Occipital lobe (tissue), 2 donors: ENCODE measurements around the gene PTPRN2. TPM values are rescaled to one million over a fixed set of nuclear protein-coding genes. Genes with fewer than 3 reads are reported as not detected.
"Not testable (repeated sequence)": the region's sequence is repeated elsewhere in the genome, so short reads cannot be mapped to it uniquely, and the experiment has no call there.

Experiments
- DNase-seq: peaks from one replicate; lab custom pipeline; 2025; lab: John Stamatoyannopoulos, UW
- total RNA-seq: library from RNA; depleted of rRNA; stranded (reverse); fragments of >200 nt; gene quantifications from one replicate; pipeline ENCODE4 v1.2.3, GENCODE V29; 2014

PTPRN2 gene
- total RNA-seq, 1 donor from 2014 or later, result 62.2 TPM

DNA sequence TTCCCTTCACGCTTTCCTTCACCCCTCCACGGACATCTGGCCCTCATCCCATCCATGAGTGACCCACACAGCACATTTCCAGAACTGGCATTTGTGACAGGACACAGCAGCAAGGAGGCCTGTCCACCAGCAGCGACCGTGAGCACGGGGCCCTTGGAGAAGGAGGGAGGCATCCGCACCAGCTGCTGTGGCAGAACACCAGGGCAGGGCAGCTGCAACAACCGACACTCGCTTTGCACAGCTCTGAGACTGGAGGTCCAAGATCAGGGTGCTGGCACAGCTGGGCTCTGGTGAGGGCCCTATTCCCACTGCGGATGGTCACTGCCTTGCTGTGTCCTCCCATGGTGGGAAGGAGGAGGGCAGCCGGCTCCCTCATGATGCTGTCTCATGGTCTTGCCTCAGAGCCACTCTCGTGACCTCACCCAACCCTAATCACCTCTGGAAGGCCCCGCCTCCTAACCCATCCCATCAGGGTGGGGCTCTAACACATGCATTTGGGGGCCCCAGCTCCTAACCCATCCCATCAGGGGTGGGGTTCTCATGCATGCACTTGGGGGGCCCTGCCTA, 36.7 kb downstream of the PTPRN2 start:
- no peak for DNase-seq

DNA sequence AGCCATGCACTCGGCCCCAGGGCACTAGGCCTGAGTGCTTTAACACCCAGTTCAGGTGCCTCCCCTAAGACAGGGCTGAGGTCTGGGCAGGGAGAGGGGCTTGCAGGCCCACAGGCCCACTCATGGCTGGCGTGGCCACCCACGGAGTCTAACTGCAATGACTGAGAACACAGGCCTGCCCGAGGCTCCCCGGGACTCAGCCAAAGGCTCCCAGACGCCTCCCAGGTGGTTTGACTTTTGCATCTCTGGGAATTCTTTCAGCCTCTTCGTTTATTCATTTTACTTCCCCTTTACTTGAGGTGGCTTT, 37.3 kb downstream of the PTPRN2 start:
- no peak for DNase-seq

- DNase-seq, result peak; percentile 80
These were observed 37.8 kb downstream of the PTPRN2 start for GRCh38 chr7:158549616-158550393.

DNA sequence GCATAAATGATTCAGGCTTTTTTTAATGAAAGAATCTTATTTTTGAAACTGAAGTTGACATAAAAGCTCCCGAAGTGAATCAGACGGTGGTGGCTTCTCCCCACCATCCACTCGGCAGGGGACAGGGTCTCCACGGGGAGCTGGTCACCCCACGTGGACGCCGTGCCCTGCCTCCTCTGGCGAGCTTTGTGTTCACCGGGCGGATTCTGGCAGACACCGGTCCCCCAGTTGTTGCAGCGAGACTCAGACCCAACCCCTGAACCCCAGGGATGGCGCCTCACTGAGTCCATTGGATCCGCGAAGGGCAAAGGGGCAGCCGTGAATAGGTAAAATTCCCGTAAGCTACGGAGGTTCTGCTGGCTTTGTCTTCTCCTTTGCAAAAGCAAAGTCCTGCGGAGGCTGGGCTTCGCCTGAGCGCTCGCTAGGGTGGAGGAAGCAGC, 38.4 kb downstream of the PTPRN2 start:
- no peak for DNase-seq

GRCh38 chr7:158548726-158549125, 38.9 kb downstream of the PTPRN2 start:
- no peak for DNase-seq

- DNase-seq, result no peak
These were observed 39.8 kb downstream of the PTPRN2 start for GRCh38 chr7:158547817-158548216.

GRCh38 chr7:158546626-158547025, 41.0 kb downstream of the PTPRN2 start:
- DNase-seq, result no peak

DNA sequence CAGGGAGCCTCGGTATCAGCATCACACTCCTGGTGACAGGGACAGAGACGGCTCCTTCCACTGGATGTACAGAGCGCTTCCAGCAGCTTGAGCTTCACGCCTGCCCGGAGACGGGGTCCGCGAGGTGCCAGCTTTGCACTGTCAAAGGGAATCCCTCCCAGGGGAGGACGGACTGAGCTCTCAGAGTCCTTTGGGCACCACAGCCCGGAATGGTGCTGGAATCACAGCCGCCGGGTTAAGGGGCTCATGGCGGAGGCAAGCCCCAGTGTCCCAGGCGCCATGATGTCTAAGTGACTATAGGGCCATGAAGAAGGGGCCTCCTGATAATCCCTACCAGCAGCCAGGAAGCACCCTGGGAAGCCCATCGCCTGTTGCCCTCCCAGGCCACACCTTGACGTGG, 41.4 kb downstream of the PTPRN2 start:
- no peak for DNase-seq

DNA sequence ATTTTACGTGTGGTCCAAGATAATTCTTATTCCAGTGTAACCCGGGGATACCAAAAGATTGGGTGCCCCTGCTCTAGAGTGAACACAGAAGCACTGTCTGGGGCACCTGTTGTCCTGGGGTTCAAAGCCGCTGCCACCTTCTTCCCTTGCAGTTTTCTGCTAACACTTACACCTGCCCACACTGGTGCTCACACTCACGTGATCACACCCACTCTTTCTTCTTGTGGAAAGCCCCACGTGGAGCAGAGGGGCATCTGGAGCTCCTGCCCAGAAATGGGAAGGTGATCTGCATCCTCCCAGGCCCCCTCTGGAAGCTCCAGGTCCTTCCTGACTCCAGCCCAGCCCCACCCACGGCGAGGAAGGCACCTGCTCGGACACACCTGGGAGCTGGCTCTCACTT, 42.9 kb downstream of the PTPRN2 start:
- DNase-seq, result no peak

DNA sequence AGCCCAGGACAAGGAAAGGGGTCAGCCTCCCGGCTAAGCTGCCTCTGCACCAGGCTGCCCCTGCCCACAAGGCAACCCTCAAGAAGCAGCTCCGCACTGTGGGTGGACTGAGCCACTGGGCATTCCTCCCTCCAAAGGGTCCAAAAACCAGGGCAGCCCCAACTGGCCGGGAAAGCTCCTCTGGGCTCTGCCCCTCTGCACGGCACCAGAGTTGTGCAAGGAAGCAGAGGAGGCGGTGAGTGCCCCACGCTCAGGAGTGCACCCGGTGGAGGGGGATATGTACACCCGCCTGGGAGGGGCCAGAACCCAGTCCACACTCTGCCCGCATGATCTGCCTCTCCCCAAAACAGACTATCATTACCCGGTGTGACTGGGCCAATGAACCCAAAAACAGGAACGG, 43.8 kb downstream of the PTPRN2 start:
- DNase-seq, result no peak

DNA sequence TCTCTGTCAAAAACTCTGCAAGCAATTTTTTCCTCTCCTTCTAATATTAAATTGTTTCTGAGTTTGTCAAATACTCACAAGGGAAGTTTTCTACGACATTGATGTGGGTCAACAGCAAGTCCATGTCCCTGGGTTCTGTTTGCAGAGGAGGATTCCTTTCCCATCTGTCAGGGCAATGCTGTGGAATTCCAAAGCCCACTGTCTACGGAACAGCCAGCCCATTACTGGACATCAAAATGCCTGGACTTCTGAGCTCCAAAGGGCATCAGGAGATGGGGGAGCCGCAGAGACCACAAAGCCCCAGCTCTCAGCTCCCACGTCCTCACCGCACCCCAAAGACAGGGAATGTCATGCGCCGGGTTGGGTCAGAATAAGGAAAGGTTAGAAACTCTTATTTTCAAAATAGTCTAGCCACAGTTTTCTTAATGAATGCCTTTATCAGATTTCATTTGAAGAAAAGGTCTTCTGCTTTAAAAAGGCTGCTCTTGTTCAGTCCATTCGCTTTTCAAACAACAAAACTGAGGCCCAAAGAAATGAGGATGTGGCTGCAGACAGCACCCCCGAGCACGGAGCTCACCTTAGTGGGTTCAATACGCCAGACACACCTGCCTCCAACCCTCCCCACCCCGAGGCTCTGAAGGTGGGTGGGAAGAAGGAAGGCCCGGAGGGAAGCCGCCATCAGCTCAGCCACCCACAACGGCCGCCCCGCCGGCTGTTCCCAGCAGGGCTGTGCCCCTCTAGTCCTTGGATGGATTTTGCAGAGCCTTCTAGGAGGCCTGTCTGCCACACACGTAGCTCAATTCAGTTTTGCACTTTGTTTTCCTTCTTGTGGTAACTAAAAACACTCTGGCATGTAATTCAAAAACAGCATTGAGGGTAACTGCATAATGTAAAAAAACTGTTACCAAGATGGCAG, 44.7 kb downstream of the PTPRN2 start:
- no peak for DNase-seq

DNA sequence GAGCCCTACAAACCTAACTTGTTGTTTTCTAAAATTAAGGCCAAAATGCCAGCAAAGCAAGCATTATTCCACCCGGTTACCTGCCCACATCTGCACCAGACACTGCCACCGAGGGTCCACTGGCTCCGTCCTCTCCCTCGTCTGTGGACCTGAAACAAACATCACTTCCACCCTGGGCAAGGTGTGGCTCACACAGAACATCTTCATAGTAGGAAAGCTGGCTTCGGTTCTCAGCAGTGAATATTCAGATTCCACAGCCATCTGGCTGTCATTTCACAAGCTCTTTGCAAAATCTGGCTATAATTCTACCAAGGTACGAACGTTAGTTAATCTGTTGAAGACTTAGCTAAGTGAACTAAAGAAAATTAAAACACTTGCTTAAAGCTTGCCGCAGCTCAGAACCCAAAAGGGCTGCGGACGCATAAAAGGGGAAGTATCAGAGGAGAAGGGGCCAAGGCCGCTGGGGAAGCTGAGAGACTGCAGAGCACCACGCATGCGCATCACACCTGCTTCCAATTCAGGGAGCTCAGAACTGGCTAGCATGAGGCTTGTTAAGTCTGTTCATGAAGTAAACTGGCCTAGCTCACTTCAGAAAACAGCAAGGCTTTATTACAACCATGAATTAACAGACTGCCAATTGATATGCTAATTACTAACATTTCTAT, 46.1 kb downstream of the PTPRN2 start:
- DNase-seq, result peak; percentile 30

GRCh38 chr7:158539711-158540146, 47.9 kb downstream of the PTPRN2 start:
- DNase-seq, result no peak

- no peak for DNase-seq
These were observed 49.3 kb downstream of the PTPRN2 start for GRCh38 chr7:158538156-158538946.

- DNase-seq, result no peak
These were observed 50.1 kb downstream of the PTPRN2 start for GRCh38 chr7:158537516-158537882.

GRCh38 chr7:158536871-158537515, 50.6 kb downstream of the PTPRN2 start:
- no peak for DNase-seq

DNA sequence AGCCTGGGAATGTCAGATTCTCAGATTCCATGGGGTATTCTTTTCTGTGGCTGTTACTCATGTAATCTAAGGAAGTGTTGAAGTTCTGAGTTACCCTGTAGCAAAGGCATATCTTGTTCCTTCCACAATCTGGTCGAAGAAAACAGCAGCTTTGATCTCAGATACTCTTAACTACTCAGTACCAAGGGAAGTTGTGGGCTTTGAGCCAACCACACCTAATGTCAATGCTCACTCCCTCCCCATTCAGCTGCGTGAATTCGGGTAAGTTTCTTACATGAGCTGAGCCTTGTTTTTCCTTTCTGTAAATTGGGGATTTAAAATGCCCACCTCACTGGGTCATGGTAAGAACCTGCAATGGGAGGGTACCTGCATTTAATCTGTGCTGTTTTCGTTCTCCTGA, 52.5 kb downstream of the PTPRN2 start:
- DNase-seq, result no peak

GRCh38 chr7:158534598-158534997, 53.0 kb downstream of the PTPRN2 start:
- no peak for DNase-seq

DNA sequence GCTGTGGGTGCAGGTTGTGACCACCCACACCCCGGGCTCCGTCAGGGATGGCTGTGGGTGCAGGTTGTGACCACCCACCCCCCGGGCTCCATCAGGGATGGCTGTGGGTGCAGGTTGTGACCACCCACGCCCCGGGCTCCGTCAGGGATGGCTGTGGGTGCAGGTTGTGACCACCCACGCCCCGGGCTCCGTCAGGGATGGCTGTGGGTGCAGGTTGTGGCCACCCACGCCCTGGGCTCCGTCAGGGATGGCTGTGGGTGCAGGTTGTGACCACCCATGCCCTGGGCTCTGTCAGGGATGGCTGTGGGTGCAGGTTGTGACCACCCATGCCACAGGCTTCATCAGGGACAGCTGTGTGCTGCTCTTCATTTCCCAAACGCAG, 53.5 kb downstream of the PTPRN2 start:
- not testable (repeated sequence) for DNase-seq

DNA sequence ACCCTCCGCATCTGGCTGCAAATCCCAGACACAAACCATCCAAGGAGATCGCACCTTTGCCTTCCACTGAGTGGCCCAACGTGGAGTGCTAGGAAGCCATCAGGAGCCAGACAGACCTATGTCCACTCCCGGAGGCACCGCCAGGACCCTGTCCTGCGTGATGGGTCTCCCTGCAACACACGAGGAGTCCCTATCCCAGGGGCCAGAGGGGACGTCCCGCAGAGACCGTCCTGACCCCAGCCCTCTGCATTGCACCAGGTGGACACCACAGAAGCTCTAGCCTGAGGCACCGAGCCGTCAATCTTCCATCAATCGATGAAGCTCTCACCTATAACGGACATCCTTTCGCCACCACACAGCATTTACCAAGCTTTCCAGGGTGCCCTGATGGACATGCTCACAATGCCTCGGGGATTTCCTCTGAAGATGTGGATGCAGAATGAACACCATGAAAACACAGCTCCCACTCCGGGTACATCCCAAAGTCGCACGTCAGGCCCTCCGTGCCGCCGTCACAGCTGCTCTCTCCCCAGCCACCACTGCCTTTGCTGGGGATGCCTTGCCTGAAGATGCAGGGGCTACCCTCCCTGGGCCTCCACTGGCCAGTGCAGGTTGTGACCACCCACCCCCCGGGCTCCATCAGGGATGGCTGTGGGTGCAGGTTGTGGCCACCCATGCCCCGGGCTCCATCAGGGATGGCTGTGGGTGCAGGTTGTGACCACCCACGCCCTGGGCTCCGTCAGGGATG, 54.1 kb downstream of the PTPRN2 start:
- no peak for DNase-seq
